WTC11 (cell line): ENCODE measurements around the gene GJA3.

Experiments
- CREB1 ChIP-seq: sonication (generic); formaldehyde crosslinking; IDR thresholded peaks from 2 replicates; pipeline ENCODE4 v1.8.0; 2023; ENCODE audit warnings: mild to moderate bottlenecking, missing genetic modification reagents
- CTCF ChIP-seq: fragments of 200-600 bp; IDR thresholded peaks from 2 replicates; pipeline ENCODE4 v1.8.0; 2022; ENCODE audit warnings: antibody characterized with exemption
- E2F5 ChIP-seq: sonication (generic); formaldehyde crosslinking; IDR thresholded peaks from 2 replicates; pipeline ENCODE4 v1.8.1; 2022; ENCODE audit warnings: mild to moderate bottlenecking, moderate library complexity, missing genetic modification reagents
- ELF4 ChIP-seq: sonication (generic); formaldehyde crosslinking; IDR thresholded peaks from 2 replicates; pipeline ENCODE4 v1.8.1; 2022; ENCODE audit warnings: low read depth, mild to moderate bottlenecking, moderate library complexity, missing genetic modification reagents
- ESRRA ChIP-seq: sonication (generic); formaldehyde crosslinking; IDR thresholded peaks from 2 replicates; pipeline ENCODE4 v1.8.1; 2022; ENCODE audit warnings: mild to moderate bottlenecking, missing genetic modification reagents, borderline replicate concordance
- FOXP4 ChIP-seq: sonication (generic); formaldehyde crosslinking; IDR thresholded peaks from 2 replicates; pipeline ENCODE4 v1.8.0; 2022; ENCODE audit warnings: mild to moderate bottlenecking, missing genetic modification reagents
- IRF2 ChIP-seq: sonication (generic); formaldehyde crosslinking; IDR thresholded peaks from 2 replicates; pipeline ENCODE4 v1.8.0; 2022; ENCODE audit warnings: low read depth, missing genetic modification reagents, borderline replicate concordance
- JUN ChIP-seq: sonication (generic); formaldehyde crosslinking; IDR thresholded peaks from 2 replicates; pipeline ENCODE4 v1.8.0; 2023; ENCODE audit warnings: mild to moderate bottlenecking, missing genetic modification reagents
- MAX ChIP-seq: sonication (generic); formaldehyde crosslinking; IDR thresholded peaks from 2 replicates; pipeline ENCODE4 v1.8.0; 2022; ENCODE audit warnings: mild to moderate bottlenecking, missing genetic modification reagents
- MLX ChIP-seq: sonication (generic); formaldehyde crosslinking; IDR thresholded peaks from 2 replicates; pipeline ENCODE4 v1.8.1; 2023; ENCODE audit warnings: mild to moderate bottlenecking, missing genetic modification reagents, moderate library complexity
- NFE2L1 ChIP-seq: sonication (generic); formaldehyde crosslinking; IDR thresholded peaks from 2 replicates; pipeline ENCODE4 v1.8.1; 2023; ENCODE audit warnings: missing genetic modification reagents
- NR2C2 ChIP-seq: sonication (generic); formaldehyde crosslinking; IDR thresholded peaks from 2 replicates; pipeline ENCODE4 v1.8.0; 2022; ENCODE audit warnings: mild to moderate bottlenecking, missing genetic modification reagents
- PRDM15 ChIP-seq: sonication (generic); formaldehyde crosslinking; IDR thresholded peaks from 2 replicates; pipeline ENCODE4 v1.8.0; 2022; ENCODE audit warnings: missing genetic modification reagents
- USF2 ChIP-seq: sonication (generic); formaldehyde crosslinking; IDR thresholded peaks from 2 replicates; pipeline ENCODE4 v1.8.1; 2023; ENCODE audit warnings: mild to moderate bottlenecking, missing genetic modification reagents, moderate library complexity

GRCh38 chr13:20185366-20186056, 24.7 kb upstream of the GJA3 start:
- TF ChIP-seq NR2C2 (CRISPR knock-in tag) (no peak), E2F5 (CRISPR knock-in tag) (no peak), PRDM15 (CRISPR knock-in tag) (no peak), CTCF (no peak), USF2 (CRISPR knock-in tag) (no peak), ESRRA (no peak), IRF2 (CRISPR knock-in tag) (no peak), JUN (CRISPR knock-in tag) (no peak), MLX (CRISPR knock-in tag) (no peak), ELF4 (CRISPR knock-in tag) (no peak), MAX (CRISPR knock-in tag) (no peak), FOXP4 (CRISPR knock-in tag) (no peak), NFE2L1 (no peak), CREB1 (CRISPR knock-in tag) (no peak)
